Measurements from ENCODE around the gene LY9.

- TF ChIP-seq CTCF (conservative IDR thresholded peaks at IDR 0.05) (no peak), EZH2 (IDR thresholded peaks at IDR 0.05; ENCODE audit: low read depth) (no peak)
Measured at GRCh38 chr1:160868141-160868540, 72.2 kb downstream of the LY9 start.
